Neural cell (in vitro differentiated cells): ENCODE results near the gene CPNE1. TPM values are rescaled to one million over a fixed set of nuclear protein-coding genes. Genes with fewer than 3 reads are reported as not detected.

Source experiments
- H2AFZ ChIP-seq: fragments of 200-600, 300-800 bp; sonication (generic), shearing (Covaris generic); 2 replicates; pipeline ENCODE4 v1.6.0; 2014; ENCODE audit warnings: low read depth, mild to moderate bottlenecking, antibody characterized with exemption, low read length, moderate library complexity
- H3F3A ChIP-seq: fragments of 200-600 bp; shearing (Covaris generic); 2 replicates; pipeline ENCODE4 v1.6.1; 2016; ENCODE audit warnings: mild to moderate bottlenecking, moderate library complexity, mixed read lengths, antibody characterized with exemption, low read length; ENCODE audit not compliant: insufficient read depth, poor library complexity, severe bottlenecking
- H3K27ac ChIP-seq: fragments of 200-600, 300-800 bp; sonication (generic), shearing (Covaris generic); 2 replicates; pipeline ENCODE4 v1.5.1; 2014; ENCODE audit warnings: mild to moderate bottlenecking, low read length, moderate library complexity
- H3K27me3 ChIP-seq: fragments of 300-800, 200-600 bp; sonication (generic), shearing (Covaris generic); 2 replicates; pipeline ENCODE4 v1.6.0; 2014; ENCODE audit warnings: mild to moderate bottlenecking, low read depth, low read length, moderate library complexity; ENCODE audit not compliant: insufficient read depth
- H3K36me3 ChIP-seq: fragments of 300-800, 200-600 bp; sonication (generic), shearing (Covaris generic); 2 replicates; pipeline ENCODE4 v1.5.1; 2014; ENCODE audit warnings: mild to moderate bottlenecking, antibody characterized with exemption, low read length, moderate library complexity; ENCODE audit not compliant: insufficient read depth
- H3K4me2 ChIP-seq: fragments of 300-800, 200-600 bp; sonication (generic), shearing (Covaris generic); 2 replicates; pipeline ENCODE4 v1.6.0; 2014; ENCODE audit warnings: mild to moderate bottlenecking, low read length
- H3K4me3 ChIP-seq: fragments of 300-800, 200-600 bp; sonication (generic), shearing (Covaris generic); 2 replicates; pipeline ENCODE4 v1.5.1; 2014; ENCODE audit warnings: mild to moderate bottlenecking, low read length, moderate library complexity
- H3K79me2 ChIP-seq: fragments of 200-600 bp; shearing (Covaris generic); replicated peaks from 2 replicates; pipeline ENCODE4 v1.6.0; 2014; ENCODE audit warnings: mild to moderate bottlenecking, low read length, moderate library complexity; ENCODE audit not compliant: insufficient read depth
- H3K9ac ChIP-seq: fragments of 300-800, 200-600 bp; sonication (generic), shearing (Covaris generic); 2 replicates; pipeline ENCODE4 v1.6.1; 2016; ENCODE audit warnings: mild to moderate bottlenecking, low read length, mixed read lengths
- H3K9me2 ChIP-seq: fragments of 200-600 bp; shearing (Covaris generic); 2 replicates; pipeline ENCODE4 v1.6.1; 2016; ENCODE audit warnings: mild to moderate bottlenecking, low read length, mixed read lengths; ENCODE audit not compliant: insufficient read depth
- H3K9me3 ChIP-seq: fragments of 200-600, 300-800 bp; sonication (generic), shearing (Covaris generic); 2 replicates; pipeline ENCODE4 v1.6.1; 2016; ENCODE audit warnings: mild to moderate bottlenecking, mixed run types, low read length, moderate library complexity, mixed read lengths
- H4K20me1 ChIP-seq: fragments of 200-600 bp; shearing (Covaris generic); 2 replicates; pipeline ENCODE4 v1.6.1; 2016; ENCODE audit warnings: mild to moderate bottlenecking, mixed run types; ENCODE audit not compliant: insufficient read depth
- CTCF ChIP-seq: fragments of 450-650 bp; IDR thresholded peaks from 2 replicates; pipeline ENCODE4 v1.5.1; 2014; ENCODE audit warnings: antibody characterized with exemption, mild to moderate bottlenecking, moderate library complexity; ENCODE audit not compliant: poor library complexity, severe bottlenecking
- EP300 ChIP-seq: fragments of 450-650 bp; conservative IDR thresholded peaks from 2 replicates; pipeline ENCODE4 v1.6.1; 2014; ENCODE audit warnings: antibody characterized with exemption, mild to moderate bottlenecking, moderate library complexity; ENCODE audit not compliant: poor library complexity, severe bottlenecking
- EZH2 ChIP-seq: fragments of 200-600, 300-800 bp; shearing (Covaris generic), sonication (generic); IDR thresholded peaks from 2 replicates; pipeline ENCODE4 v1.6.1; 2014; ENCODE audit warnings: antibody characterized with exemption, low read length, borderline replicate concordance, mild to moderate bottlenecking; ENCODE audit not compliant: insufficient read depth, poor library complexity, severe bottlenecking
- MXI1 ChIP-seq: fragments of 450-650 bp; conservative IDR thresholded peaks from 2 replicates; pipeline ENCODE4 v1.6.1; 2014; ENCODE audit warnings: antibody characterized with exemption, mild to moderate bottlenecking; ENCODE audit not compliant: poor library complexity, severe bottlenecking
- POLR2AphosphoS5 ChIP-seq: IDR thresholded peaks from 2 replicates; pipeline ENCODE4 v1.6.1; 2012
- RAD21 ChIP-seq: fragments of 450-650 bp; conservative IDR thresholded peaks from 2 replicates; pipeline ENCODE4 v1.6.1; 2014; ENCODE audit warnings: antibody characterized with exemption, mild to moderate bottlenecking, moderate library complexity
- SMC3 ChIP-seq: fragments of 450-650 bp; conservative IDR thresholded peaks from 2 replicates; pipeline ENCODE4 v1.6.1; 2014; ENCODE audit warnings: antibody characterized with exemption, mild to moderate bottlenecking, moderate library complexity; ENCODE audit not compliant: poor library complexity
- TAF1 ChIP-seq: IDR thresholded peaks from 2 replicates; pipeline ENCODE4 v1.6.1; 2012; ENCODE audit warnings: low read depth
- polyA plus RNA-seq: library from polyadenylated mRNA; depleted of rRNA; stranded (reverse); fragments of >200 nt; gene quantifications from 2 replicates; pipeline ENCODE4 v1.2.3, GENCODE V29; 2014
- TF ChIP-seq, protein P1 (sequence below): IDR thresholded peaks from 2 replicates; pipeline ENCODE4 v1.6.1; 2012; ENCODE audit warnings: borderline replicate concordance

CPNE1 gene
- polyA plus RNA-seq, 1 donor from 2014 or later, result 148 TPM

DNA sequence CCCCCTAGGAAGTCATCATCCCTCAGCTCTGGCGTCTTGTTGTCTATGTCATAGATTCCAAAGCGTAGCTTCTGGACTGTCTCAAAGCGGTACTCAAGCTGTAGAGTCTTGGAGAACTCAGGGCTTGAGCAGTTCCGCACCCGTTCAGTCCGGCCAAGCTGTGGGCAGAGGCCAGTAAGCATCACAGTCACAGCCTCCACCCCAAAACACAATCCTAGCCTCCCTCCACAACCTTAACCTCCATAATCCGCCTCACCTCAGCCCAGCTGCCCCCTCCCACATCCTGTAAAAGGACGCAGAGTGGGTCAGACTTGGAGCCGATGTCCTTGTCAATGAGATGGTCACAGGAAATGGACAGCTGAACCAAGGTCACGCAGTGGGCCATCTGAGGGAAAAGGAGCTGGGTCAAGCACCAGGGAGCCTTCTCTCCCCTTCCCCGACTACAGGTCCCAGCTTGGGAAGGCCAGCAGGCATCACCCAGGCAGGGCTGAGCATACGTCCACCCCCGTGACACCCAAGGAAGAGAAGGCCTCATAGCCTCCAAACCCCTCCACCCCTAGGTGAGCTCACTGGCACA lies 32.1 kb downstream of the CPNE1 start:
- H3K36me3 ChIP-seq, result no peaks in the 10 kb centered on the region
- H3K9me3 ChIP-seq, result no peaks in the 10 kb centered on the region
- H3K27me3 ChIP-seq, result no peaks in the 10 kb centered on the region
- H3K79me2 ChIP-seq, result peaks cover 36% of the 10 kb centered on the region
- H2AFZ ChIP-seq, result no peak overlapping the region
- H3K4me2 ChIP-seq, result no peak overlapping the region
- no peak overlapping the region for H3K4me3 ChIP-seq
- H3F3A ChIP-seq, result no peaks in the 10 kb centered on the region
- TF ChIP-seq MXI1 (no peak), SMC3 (no peak), POLR2AphosphoS5 (no peak), EP300 (no peak)
- no peaks in the 10 kb centered on the region for H3K9me2 ChIP-seq
- no peaks in the 10 kb centered on the region for H4K20me1 ChIP-seq
- no peak overlapping the region for H3K27ac ChIP-seq
- no peak overlapping the region for H3K9ac ChIP-seq

GRCh38 chr20:35630636-35631035 lies 34.1 kb downstream of the CPNE1 start:
- H3K9ac ChIP-seq, result no peak overlapping the region
- no peaks in the 10 kb centered on the region for H3F3A ChIP-seq
- no peak overlapping the region for H3K27ac ChIP-seq
- H4K20me1 ChIP-seq, result no peaks in the 10 kb centered on the region
- H2AFZ ChIP-seq, result no peak overlapping the region
- H3K27me3 ChIP-seq, result no peaks in the 10 kb centered on the region
- H3K9me3 ChIP-seq, result no peaks in the 10 kb centered on the region
- no peaks in the 10 kb centered on the region for H3K36me3 ChIP-seq
- H3K4me2 ChIP-seq, result no peak overlapping the region
- no peaks in the 10 kb centered on the region for H3K9me2 ChIP-seq
- TF ChIP-seq, protein P1, sequence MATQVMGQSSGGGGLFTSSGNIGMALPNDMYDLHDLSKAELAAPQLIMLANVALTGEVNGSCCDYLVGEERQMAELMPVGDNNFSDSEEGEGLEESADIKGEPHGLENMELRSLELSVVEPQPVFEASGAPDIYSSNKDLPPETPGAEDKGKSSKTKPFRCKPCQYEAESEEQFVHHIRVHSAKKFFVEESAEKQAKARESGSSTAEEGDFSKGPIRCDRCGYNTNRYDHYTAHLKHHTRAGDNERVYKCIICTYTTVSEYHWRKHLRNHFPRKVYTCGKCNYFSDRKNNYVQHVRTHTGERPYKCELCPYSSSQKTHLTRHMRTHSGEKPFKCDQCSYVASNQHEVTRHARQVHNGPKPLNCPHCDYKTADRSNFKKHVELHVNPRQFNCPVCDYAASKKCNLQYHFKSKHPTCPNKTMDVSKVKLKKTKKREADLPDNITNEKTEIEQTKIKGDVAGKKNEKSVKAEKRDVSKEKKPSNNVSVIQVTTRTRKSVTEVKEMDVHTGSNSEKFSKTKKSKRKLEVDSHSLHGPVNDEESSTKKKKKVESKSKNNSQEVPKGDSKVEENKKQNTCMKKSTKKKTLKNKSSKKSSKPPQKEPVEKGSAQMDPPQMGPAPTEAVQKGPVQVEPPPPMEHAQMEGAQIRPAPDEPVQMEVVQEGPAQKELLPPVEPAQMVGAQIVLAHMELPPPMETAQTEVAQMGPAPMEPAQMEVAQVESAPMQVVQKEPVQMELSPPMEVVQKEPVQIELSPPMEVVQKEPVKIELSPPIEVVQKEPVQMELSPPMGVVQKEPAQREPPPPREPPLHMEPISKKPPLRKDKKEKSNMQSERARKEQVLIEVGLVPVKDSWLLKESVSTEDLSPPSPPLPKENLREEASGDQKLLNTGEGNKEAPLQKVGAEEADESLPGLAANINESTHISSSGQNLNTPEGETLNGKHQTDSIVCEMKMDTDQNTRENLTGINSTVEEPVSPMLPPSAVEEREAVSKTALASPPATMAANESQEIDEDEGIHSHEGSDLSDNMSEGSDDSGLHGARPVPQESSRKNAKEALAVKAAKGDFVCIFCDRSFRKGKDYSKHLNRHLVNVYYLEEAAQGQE, result no peak
- TF ChIP-seq POLR2AphosphoS5 (no peak), CTCF (no peak), EP300 (no peak), MXI1 (no peak), TAF1 (no peak)
- no peak overlapping the region for H3K4me3 ChIP-seq
- peaks cover 16% of the 10 kb centered on the region for H3K79me2 ChIP-seq

DNA sequence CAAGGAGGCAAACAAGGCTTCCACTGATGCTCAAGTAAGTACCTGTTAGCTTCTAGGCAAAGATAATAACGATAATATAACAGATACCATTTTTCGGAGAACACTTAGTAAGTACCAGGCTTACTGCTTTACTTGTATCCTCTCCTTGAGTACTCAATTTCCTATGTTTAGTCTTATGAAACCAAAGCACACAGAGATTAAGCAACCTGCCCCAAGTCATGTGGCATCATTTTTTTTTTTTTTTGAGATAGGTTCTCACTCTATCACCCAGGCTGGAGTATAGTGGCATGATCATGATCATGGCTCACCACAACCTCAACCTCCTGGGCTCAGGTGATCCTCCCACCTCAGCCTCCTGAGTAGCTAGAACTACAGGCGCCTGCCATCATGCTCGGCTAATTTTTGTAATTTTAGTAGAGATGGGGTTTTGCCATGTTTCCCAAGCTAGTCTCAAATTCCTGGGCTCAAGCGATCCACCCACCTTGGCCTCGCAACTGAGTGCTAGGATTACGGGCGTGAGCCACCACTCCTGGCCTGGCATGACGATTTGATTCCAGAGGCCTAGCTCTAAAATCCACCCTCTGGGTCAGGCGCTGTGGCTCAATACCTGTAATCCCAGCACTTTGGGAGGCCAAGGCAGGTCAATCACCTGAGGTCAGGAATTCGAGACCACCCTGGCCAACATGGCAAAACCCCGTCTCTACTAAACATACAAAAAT lies 35.1 kb downstream of the CPNE1 start:
- Histone ChIP-seq H3K27ac (no peak overlapping the region), H3K27me3 (no peaks in the 10 kb centered on the region), H3F3A (no peaks in the 10 kb centered on the region), H2AFZ (no peak overlapping the region), H3K9me2 (no peaks in the 10 kb centered on the region), H4K20me1 (no peaks in the 10 kb centered on the region), H3K79me2 (peaks cover 10% of the 10 kb centered on the region), H3K9ac (no peak overlapping the region), H3K36me3 (no peaks in the 10 kb centered on the region), H3K4me2 (no peak overlapping the region), H3K4me3 (no peak overlapping the region), H3K9me3 (no peaks in the 10 kb centered on the region)
- TF ChIP-seq POLR2AphosphoS5, result no peak
- TF ChIP-seq RAD21, result no peak
- TF ChIP-seq MXI1, result no peak
- TF ChIP-seq EZH2, result no peak
- TF ChIP-seq EP300, result no peak
- TF ChIP-seq CTCF, result no peak
